ENCODE data around the gene CHRM2. TPM values are rescaled to one million over a fixed set of nuclear protein-coding genes. Genes with fewer than 3 reads are reported as not detected.

Gene CHRM2
- total and polyA plus RNA-seq, 2 of the 4 experiments (the other 2 are of a cell fraction) = 79.3 to 184 TPM

GRCh38 chr7:136859803-136860202, 8.6 kb upstream of the CHRM2 start:
- Histone ChIP-seq H4K8ac (ENCODE audit: low read depth in 2 of 2, low read length in 2 of 2) (no peak overlapping the region), H3K14ac (replicated peaks; ENCODE audit: low read depth, low read length) (no peak overlapping the region), H3K4ac (ENCODE audit: low read depth, low read length) (no peak overlapping the region), H3K4me1 (ENCODE audit: control insufficient read depth, insufficient read depth, low read length) (no peaks in the 10 kb centered on the region), H3K4me2 (ENCODE audit: low read depth, low read length) (peak overlapping the region; percentile 5; the same call in 1 of the 2 replicates), H3K56ac (ENCODE audit: extremely low read depth, insufficient read depth, low read length) (no peak overlapping the region), H3K27ac (ENCODE audit: insufficient read depth, low read length) (no peak overlapping the region), H3K23ac (ENCODE audit: low read depth, low read length) (no peak overlapping the region), H3K9me1 (ENCODE audit: insufficient read depth, low read length) (no peaks in the 10 kb centered on the region), H2AK5ac (ENCODE audit: low read depth, low read length) (no peak overlapping the region), H3K36me3 (ENCODE audit: control insufficient read depth, insufficient read depth, low read length) (no peaks in the 10 kb centered on the region; the same call in 1 of the 2 replicates), H2AK9ac (replicated peaks; ENCODE audit: low read depth, low read length, poor library complexity) (no peak overlapping the region), H3K79me1 (ENCODE audit: low read depth in 1 of 2, low read length in 2 of 2) (no peaks in the 10 kb centered on the region), H4K5ac (ENCODE audit: low read depth, low read length) (no peak overlapping the region), H3K18ac (ENCODE audit: low read depth, low read length) (no peak overlapping the region), H2AFZ (replicated peaks; ENCODE audit: low read length, poor library complexity) (no peak overlapping the region), H2BK120ac (ENCODE audit: low read depth, low read length) (no peak overlapping the region), H3K9ac (ENCODE audit: low read depth, low read length) (no peak overlapping the region; the same call in 1 of the 2 replicates), H3K9me3 (ENCODE audit: control insufficient read depth, insufficient read depth, low read length) (no peaks in the 10 kb centered on the region), H2BK15ac (ENCODE audit: low read depth, low read length) (no peak overlapping the region), H4K20me1 (ENCODE audit: insufficient read depth, low read length) (no peaks in the 10 kb centered on the region), H2BK20ac (ENCODE audit: low read depth, low read length) (no peak overlapping the region), H3K4me3 (ENCODE audit: insufficient read depth, low read depth, low read length) (no peak overlapping the region), H3K27me3 (ENCODE audit: control insufficient read depth, insufficient read depth, low read length) (no peaks in the 10 kb centered on the region), H2BK5ac (ENCODE audit: low read depth, low read length, poor library complexity, severe bottlenecking) (no peak overlapping the region), H4K91ac (ENCODE audit: insufficient read depth, low read depth, low read length) (no peak overlapping the region)
- CTCF ChIA-PET = no interaction called here
- no TSS peak for BruUV-seq (replicated peaks)
- intact Hi-C loops (cut with micrococcal nuclease) (loop anchor here (10.0 kb wide), 1 partner anchor 205 kb away; no protein-coding TSS in a partner anchor), dilution Hi-C loops (cut with HindIII; ENCODE audit: low sequenced_read_pairs, unreplicated experiment) (no loop called here), in situ Hi-C loops (cut with MboI; ENCODE audit: low sequenced_read_pairs) (no loop called here)
- DNase-seq = peak; percentile 47
- peak; percentile 14; the same call in 1 of the 2 replicates for ATAC-seq (ENCODE audit: low read depth)
- POLR2A ChIA-PET (ENCODE audit: unreplicated experiment) = no interaction called here
- no CpG with 5 or more reads among the region's 1 CpG for WGBS, 2 experiments (ENCODE audit: extremely low coverage in 2 of 2, insufficient read length in 1 of 2)
- TF ChIP-seq CEBPB (IDR thresholded peaks at IDR 0.05; ENCODE audit: low read depth, low read length) (peak; percentile 41; the same call in 1 of the 2 replicates), CTCF (conservative IDR thresholded peaks at IDR 0.05; ENCODE audit: low read depth, low read length) (no peak), CHD1 (IDR thresholded peaks at IDR 0.05; ENCODE audit: low read depth, low read length) (no peak)
